HepG2 (cell line): Measurements from ENCODE around the gene HSP90AB1. TPM values are rescaled to one million over a fixed set of nuclear protein-coding genes. Genes with fewer than 3 reads are reported as not detected.
A peak's percentile ranks its signal among the peaks of the same experiment; 100 is the strongest.

Source experiments
- AKAP8 ChIP-seq: sonication (generic); formaldehyde crosslinking; IDR thresholded peaks from 2 replicates; pipeline ENCODE4 v1.5.1; 2020; ENCODE audit warnings: mild to moderate bottlenecking, missing genetic modification reagents
- CREM ChIP-seq, 2 experiments: sonication (generic) in 1 of 2; formaldehyde crosslinking in 1 of 2; IDR thresholded peaks; 2 replicates each; pipeline versions ENCODE4 v1.4.0 to v1.6.1; 2016 to 2020; ENCODE audit warnings: antibody characterized with exemption in 1 of 2, mild to moderate bottlenecking in 1 of 2, missing genetic modification reagents in 1 of 2
- DMAP1 ChIP-seq: IDR thresholded peaks from 2 replicates; pipeline ENCODE4 v1.6.1; 2016
- IKZF4 ChIP-seq: sonication (generic); formaldehyde crosslinking; IDR thresholded peaks from 2 replicates; pipeline ENCODE4 v1.5.1; 2020; ENCODE audit warnings: borderline replicate concordance, mild to moderate bottlenecking, low read depth, missing genetic modification reagents; ENCODE audit errors: not compliant biosample characterization
- KDM6A ChIP-seq: IDR thresholded peaks from 2 replicates; pipeline ENCODE4 v1.6.1; 2016; ENCODE audit warnings: low read depth
- MEIS1 ChIP-seq: sonication (generic); formaldehyde crosslinking; IDR thresholded peaks from 2 replicates; pipeline ENCODE4 v1.9.0; 2021; ENCODE audit warnings: mild to moderate bottlenecking, missing genetic modification reagents, moderate library complexity, borderline replicate concordance
- MIER2 ChIP-seq: IDR thresholded peaks from 2 replicates; pipeline ENCODE4 v1.6.1; 2016; ENCODE audit warnings: missing biosample characterization, missing genetic modification reagents
- NR3C1 ChIP-seq: sonication (generic); formaldehyde crosslinking; IDR thresholded peaks from 2 replicates; pipeline ENCODE4 v1.4.0; 2020; ENCODE audit warnings: missing genetic modification reagents
- PAXIP1 ChIP-seq: sonication (generic); formaldehyde crosslinking; conservative IDR thresholded peaks from 2 replicates; pipeline ENCODE4 v1.4.0; 2020; ENCODE audit warnings: mild to moderate bottlenecking, missing genetic modification reagents, moderate library complexity
- SUZ12 ChIP-seq: fragments of 150-350 bp; IDR thresholded peaks from 2 replicates; pipeline ENCODE4 v1.6.1; 2014; ENCODE audit warnings: low read depth, low read length
- TBL1XR1 ChIP-seq: fragments of 150-350 bp; IDR thresholded peaks from 2 replicates; pipeline ENCODE4 v1.6.1; 2014; ENCODE audit warnings: borderline replicate concordance, low read length; ENCODE audit not compliant: partially characterized antibody
- ZFAT ChIP-seq: sonication (generic); formaldehyde crosslinking; conservative IDR thresholded peaks from 2 replicates; pipeline ENCODE4 v1.8.1; 2023; ENCODE audit warnings: missing genetic modification reagents, inconsistent platforms
- ZNF18 ChIP-seq: sonication (generic); formaldehyde crosslinking; IDR thresholded peaks from 2 replicates; pipeline ENCODE4 v1.8.0; 2022; ENCODE audit warnings: mild to moderate bottlenecking, missing genetic modification reagents; ENCODE audit not compliant: insufficient replicate concordance
- ZNF205 ChIP-seq: IDR thresholded peaks from 2 replicates; pipeline ENCODE4 v1.6.1; 2018; ENCODE audit warnings: missing biosample characterization, missing genetic modification reagents
- ZNF317 ChIP-seq: sonication (generic); formaldehyde crosslinking; IDR thresholded peaks from 2 replicates; pipeline ENCODE4 v1.5.0; 2020; ENCODE audit warnings: mild to moderate bottlenecking, missing genetic modification reagents
- ZNF350 ChIP-seq: sonication (generic); formaldehyde crosslinking; IDR thresholded peaks from 2 replicates; pipeline ENCODE4 v1.4.0; 2020; ENCODE audit warnings: mild to moderate bottlenecking, low read depth, missing genetic modification reagents, borderline replicate concordance
- ZNF446 ChIP-seq: sonication (generic); formaldehyde crosslinking; IDR thresholded peaks from 2 replicates; pipeline ENCODE4 v1.5.0; 2020; ENCODE audit warnings: mild to moderate bottlenecking, missing genetic modification reagents
- ZNF503 ChIP-seq: sonication (generic); formaldehyde crosslinking; IDR thresholded peaks from 2 replicates; pipeline ENCODE4 v1.4.0; 2020; ENCODE audit warnings: missing genetic modification reagents
- ZNF530 ChIP-seq: sonication (generic); formaldehyde crosslinking; IDR thresholded peaks from 2 replicates; pipeline ENCODE4 v1.5.0; 2020; ENCODE audit warnings: low read depth, mild to moderate bottlenecking, missing genetic modification reagents
- ZNF761 ChIP-seq: sonication (generic); formaldehyde crosslinking; conservative IDR thresholded peaks from 2 replicates; pipeline ENCODE4 v1.4.0; 2020; ENCODE audit warnings: mild to moderate bottlenecking, missing genetic modification reagents
- ZSCAN22 ChIP-seq: sonication (generic); formaldehyde crosslinking; IDR thresholded peaks from 2 replicates; pipeline ENCODE4 v1.4.0; 2020; ENCODE audit warnings: mild to moderate bottlenecking, missing genetic modification reagents
- polyA plus RNA-seq, 8 experiments: library from polyadenylated mRNA; depleted of rRNA in 3 of 8; stranded (reverse) in 7 of 8; unstranded in 1 of 8; fragments of >200 nt; fragmentation: Illumina TruSeq in 4 of 8; extraction: Trizol in 4 of 8; gene quantifications; 2 replicates each; pipeline versions ENCODE4 v1.2.1 to v1.2.3, GENCODE V29; 2011 to 2016; ENCODE audit warnings: low read depth in 4 of 8, missing spikeins in 1 of 8, mixed read lengths in 1 of 8; ENCODE audit not compliant: insufficient read depth in 1 of 8
- total RNA-seq, 5 experiments: library from RNA; depleted of rRNA; stranded (reverse); fragments of >200 nt; fragmentation: Illumina TruSeq; extraction: Trizol; gene quantifications; 2 replicates each; pipeline ENCODE4 v1.2.3, GENCODE V29; 2016; ENCODE audit warnings: low read depth in 1 of 5

Gene HSP90AB1
- total and polyA plus RNA-seq, 2 of the 13 experiments (the other 11 are each of a cell fraction or from before 2014, with no cell fraction given), result 1,325 to 1,472 TPM

GRCh38 chr6:44247338-44248302, 719 bp downstream of the HSP90AB1 start (continued):
- no peak for TF ChIP-seq TBL1XR1
- TF ChIP-seq ZNF761 (CRISPR knock-in tag), result peak; percentile 8; the same call in 1 of the 2 replicates
- peak; percentile 20 for TF ChIP-seq IKZF4 (CRISPR knock-in tag)
- no peak for TF ChIP-seq ZSCAN22 (CRISPR knock-in tag)
- 0 out of 2 replicates have a peak, but pooled peaks have one; percentile 53 for TF ChIP-seq MIER2 (CRISPR knock-in tag)
- TF ChIP-seq ZNF503 (CRISPR knock-in tag), result no peak
- peak; percentile 32; the same call in 1 of the 2 replicates for TF ChIP-seq ZNF317
- TF ChIP-seq CREM (IDR thresholded peaks at IDR 0.05), result no peak
- no peak for TF ChIP-seq CREM (CRISPR knock-in tag; IDR thresholded peaks at IDR 0.05)
- TF ChIP-seq SUZ12, result no peak
- TF ChIP-seq ZNF18 (CRISPR knock-in tag), result no peak
- TF ChIP-seq MEIS1 (CRISPR knock-in tag), result no peak; the same call in 1 of the 2 replicates
- 0 out of 2 replicates have a peak, but pooled peaks have one; percentile 1 for TF ChIP-seq ZFAT
- no peak for TF ChIP-seq ZNF350 (CRISPR knock-in tag)
- 0 out of 2 replicates have a peak, but pooled peaks have one; percentile 12 for TF ChIP-seq ZNF205 (CRISPR knock-in tag)
- no peak for TF ChIP-seq KDM6A
- TF ChIP-seq ZNF446 (CRISPR knock-in tag), result 0 out of 2 replicates have a peak, but pooled peaks have one; percentile 25
- TF ChIP-seq NR3C1 (CRISPR knock-in tag), result no peak
- no peak for TF ChIP-seq AKAP8 (CRISPR knock-in tag)
- peak; percentile 24; the same call in 1 of the 2 replicates for TF ChIP-seq ZNF530 (CRISPR knock-in tag)
- no peak for TF ChIP-seq PAXIP1 (CRISPR knock-in tag)
- TF ChIP-seq DMAP1 (CRISPR knock-in tag), result peak; percentile 74; the same call in 1 of the 2 replicates
